GM19438 (cell line): ENCODE measurements around the gene THADA.
"Not testable (repeated sequence)": the region's sequence is repeated elsewhere in the genome, so short reads cannot be mapped to it uniquely, and the experiment has no call there.

Source experiments
- ATAC-seq: cut with Tn5 transposase; IDR thresholded peaks from one replicate; pipeline ENCODE4 v1.9.1; 2021; ENCODE audit warnings: low read depth; ENCODE audit not compliant: unreplicated experiment

THADA gene

GRCh38 chr2:43292297-43292696, 303.5 kb downstream of the THADA start:
- no peak for ATAC-seq

DNA sequence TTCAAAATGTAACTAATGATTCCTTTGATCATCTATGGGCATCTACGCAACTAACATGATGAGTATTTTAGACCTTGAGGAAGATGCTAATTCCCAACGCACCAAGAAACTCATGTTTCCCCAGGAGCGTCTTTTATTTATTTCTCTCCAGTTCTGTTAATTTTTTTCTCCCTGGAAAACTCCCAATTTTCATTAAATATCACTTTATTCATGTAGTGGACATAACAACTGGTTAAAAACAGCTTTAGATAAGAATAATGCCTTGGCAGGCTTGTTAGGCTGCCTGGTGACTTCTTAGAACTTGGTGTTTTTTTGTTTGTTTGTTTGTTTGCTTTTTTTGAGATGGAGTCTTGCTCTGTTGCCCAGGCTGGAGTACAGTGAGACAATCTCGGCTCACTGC, 306.5 kb downstream of the THADA start:
- ATAC-seq = no peak

- no peak for ATAC-seq
Observed at GRCh38 chr2:43288417-43289305, 307.2 kb downstream of the THADA start.

DNA sequence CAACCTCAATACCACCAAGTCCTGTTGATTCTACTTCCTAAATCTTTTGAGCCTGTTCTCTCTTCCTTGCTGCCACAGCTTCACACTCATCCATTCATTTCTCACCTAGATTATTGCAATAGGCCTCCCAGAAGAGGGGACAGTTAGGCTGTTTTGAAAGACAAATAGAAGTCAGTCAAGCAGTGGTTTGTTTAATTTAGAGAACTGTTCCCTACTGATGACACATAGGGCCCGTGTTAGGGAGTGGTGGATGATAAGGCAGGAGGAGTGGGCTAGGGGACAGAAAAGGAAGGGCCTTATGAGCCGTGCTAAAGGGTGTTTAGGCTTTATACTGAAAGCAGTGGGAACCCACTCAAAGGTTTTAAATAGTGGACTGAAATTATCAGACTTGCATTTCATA, 309.9 kb downstream of the THADA start:
- no peak for ATAC-seq

DNA sequence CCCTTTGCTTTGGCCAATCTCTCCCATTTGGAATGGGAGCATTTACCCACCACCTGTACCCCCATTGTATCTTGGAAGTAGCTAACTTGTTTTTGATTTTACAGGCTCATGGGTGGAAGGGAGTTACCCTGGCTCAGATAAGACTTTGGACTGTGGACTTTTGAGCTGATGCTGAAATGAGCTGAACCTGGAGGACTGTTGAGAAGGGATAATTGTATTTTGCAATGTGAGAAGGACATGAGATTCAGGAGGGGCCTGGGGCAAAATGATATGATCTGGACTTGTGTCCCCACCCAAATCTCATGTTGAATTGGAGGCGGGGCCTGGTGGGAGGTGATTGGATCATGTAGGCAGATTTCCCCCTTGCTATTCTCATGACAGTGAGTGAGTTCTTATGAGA, 310.9 kb downstream of the THADA start:
- ATAC-seq = no peak

GRCh38 chr2:43284347-43284746, 311.5 kb downstream of the THADA start:
- not testable (repeated sequence) for ATAC-seq

GRCh38 chr2:43280994-43281393, 314.8 kb downstream of the THADA start:
- no peak for ATAC-seq

GRCh38 chr2:43279317-43279840, 316.5 kb downstream of the THADA start:
- no peak for ATAC-seq

DNA sequence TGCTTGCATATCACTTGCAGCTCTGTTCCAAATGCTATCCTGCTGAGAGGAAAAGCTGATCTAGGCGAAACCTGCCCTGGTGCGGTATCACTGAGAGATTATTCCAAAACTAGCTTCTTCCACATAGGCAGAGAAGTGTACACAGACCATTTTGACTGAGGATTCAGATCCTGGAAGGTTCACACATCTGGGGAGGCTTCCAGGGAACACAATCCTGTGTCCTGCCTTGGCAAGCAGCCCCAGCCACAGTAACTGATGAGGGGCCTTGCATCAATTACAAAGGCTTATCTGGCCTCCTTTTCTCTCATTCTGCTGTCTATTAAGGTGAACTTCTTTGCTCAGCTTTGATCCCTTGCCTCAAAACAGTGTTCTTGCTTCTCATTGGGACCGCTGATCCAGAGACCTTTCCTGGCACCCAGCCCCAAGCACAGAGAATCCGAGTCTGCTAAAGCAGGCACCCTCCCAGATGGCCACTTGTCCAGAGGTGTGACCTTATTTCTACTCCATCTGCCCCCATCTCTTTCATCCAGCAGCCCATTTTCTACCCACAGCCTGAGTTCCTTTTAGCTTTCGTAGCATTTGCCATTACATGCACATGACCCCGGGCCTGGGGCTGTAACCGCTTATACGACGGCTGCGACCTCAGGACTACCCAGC, 317.1 kb downstream of the THADA start:
- no peak for ATAC-seq

DNA sequence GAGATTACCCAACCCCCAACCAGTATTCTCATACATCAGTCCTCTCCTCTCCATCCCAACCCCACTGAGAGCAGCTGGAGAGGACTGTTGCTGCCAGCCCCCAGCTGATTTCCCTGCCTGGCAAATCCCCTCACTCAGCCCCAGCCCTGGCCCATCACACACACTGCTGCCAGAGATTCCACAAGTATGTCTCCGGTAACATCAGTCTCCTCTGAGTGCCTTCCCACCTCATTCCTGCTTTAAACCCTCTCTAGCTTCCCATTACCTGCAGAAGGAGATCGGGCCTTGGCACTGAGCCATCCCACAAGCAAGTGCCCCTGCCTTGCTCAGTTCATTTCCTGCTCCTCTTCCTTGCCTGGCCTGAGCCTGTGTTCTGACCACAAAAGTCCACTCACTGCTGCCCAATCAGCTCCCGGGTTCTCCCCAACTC, 318.9 kb downstream of the THADA start:
- no peak for ATAC-seq

DNA sequence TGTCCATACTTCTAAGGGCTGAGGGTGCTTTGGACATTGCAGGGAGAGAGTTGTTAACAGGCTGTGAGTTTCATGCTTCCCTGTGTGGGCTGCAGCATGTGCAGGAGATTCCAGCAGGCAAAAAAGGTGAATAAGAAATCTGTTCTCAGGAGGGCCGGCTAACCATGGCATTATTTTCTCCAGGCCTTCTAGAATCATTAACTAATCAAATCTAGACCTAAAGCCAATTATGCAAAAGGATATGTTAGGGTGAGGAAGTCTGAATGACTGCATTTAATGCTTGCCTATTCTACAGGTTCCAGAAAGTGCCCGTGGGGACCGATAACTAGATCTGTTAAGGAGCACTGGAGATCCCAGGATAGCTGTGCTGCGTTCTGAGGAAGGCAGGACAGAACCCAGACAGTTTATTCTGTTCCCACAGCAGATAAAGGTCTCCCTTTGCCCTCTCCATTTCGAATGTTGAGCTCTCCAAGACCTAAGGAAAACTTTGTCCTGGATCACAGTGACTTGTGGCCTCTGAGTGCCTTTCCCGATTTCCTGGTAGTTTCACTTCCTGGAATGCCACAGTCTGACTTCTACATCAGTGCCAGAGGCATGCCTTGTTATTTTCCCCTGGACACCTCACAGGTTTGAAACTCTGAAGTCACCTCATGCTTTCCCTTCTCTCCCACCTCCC, 319.4 kb downstream of the THADA start:
- no peak for ATAC-seq

DNA sequence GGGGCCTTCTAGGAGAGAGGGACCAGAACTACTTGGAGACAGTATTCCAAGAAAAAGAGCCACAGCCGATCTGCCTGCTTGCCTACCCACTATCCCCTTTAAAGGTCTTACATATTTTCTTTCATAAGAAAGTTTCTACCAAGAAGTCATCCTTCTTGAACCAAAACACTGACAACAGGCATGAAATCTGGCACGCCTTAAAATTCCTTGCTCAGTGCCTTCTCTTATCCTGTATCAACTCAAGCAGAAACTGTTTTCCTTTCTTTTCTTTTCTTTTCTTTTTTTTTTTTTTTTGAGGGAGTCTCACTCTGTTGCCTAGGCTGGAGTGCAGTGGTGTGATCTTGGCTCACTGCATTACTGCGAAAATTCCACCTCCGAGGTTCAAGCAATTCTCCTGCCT, 321.1 kb downstream of the THADA start:
- no peak for ATAC-seq

DNA sequence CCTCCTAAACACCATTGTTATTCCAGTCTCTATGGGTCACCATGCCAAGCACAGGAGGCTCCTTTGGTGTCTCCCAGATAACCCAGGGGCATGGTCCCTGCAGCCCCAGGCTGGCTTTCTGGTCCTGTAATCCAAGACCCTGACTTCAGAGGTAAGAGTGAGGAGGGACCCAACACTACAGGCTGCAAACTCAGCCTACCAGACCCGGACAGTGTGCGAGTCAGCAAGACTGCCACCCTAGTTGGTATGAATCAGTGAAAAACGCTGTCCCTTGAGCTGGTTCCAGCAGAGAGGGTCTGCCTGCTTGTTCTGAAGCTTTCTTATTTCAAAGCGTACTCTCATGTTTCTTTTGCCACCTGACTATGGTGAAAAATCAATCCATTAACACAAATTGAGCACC, 321.8 kb downstream of the THADA start:
- ATAC-seq = no peak

DNA sequence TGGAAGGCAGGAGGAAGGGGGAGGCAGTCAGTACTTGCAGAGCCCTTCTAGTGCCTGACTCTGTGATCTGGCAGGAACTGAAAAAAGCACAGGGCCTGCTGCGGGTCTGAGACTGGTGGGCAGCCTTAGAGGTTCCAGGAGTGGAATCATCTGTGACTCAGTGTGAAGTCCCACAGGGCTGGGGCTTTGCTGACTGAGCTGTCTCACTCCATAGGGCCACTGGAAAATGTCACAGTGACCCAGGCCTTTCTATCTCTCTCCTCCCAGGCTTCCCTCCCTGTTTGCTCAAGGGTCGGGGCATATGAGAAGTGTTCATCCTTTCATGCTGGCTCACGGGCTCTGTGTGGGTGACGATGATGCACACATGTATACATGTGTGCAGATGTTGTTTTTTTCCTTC, 322.3 kb downstream of the THADA start:
- ATAC-seq = no peak

DNA sequence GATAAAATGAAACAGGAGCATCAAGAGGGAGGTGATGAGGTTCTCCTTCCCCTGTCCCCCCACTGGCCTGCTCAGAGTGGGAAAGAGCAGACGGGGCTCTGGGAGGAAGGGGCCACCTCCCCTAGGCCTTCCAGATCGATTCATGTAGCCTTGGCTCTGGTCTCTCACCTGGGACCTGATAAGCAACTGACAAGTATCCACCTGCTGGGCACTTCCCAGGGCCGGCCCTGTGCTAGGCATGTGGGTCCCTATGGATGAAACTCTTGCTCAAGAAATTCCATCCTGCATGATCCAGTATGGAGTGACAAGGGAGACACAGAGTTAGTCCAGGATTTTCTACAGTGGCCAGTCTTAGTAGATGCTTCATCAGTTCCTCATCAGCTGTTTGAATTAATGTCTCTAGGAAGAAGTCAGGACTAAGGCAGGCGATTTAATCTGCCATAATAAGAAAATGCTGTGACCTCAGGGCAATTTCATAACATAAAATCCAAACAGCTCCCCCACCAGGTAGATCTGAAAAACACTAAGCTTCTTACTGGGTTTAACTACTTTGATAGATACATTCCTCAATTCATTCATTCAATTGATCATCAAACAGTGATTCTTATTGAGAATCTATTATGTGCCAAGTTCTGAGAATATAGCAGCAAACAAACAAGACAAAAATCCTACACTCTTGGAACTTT, 324.8 kb downstream of the THADA start:
- ATAC-seq = no peak

DNA sequence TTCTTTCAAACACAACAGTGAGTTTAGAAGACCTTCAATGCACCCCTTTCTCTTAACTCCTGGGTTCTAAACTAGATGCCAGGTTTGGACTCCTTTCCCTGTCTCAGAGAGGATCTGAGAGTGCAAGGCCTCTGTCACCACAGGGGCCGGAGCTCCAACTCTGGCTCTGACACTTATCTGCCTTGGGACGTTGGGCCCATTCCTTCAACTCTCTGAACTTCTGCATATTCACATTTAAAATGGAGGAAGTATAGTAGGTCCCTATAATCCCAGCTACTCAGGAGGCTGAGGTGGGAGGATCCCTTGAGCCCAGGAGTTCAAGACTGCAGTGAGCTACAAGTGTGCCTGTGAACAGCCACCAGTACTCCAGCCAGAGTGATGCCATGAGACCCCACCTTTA, 325.4 kb downstream of the THADA start:
- no peak for ATAC-seq

GRCh38 chr2:43269706-43270105, 326.1 kb downstream of the THADA start:
- ATAC-seq = no peak

- no peak for ATAC-seq
Observed at GRCh38 chr2:43269074-43269572, 326.7 kb downstream of the THADA start.

- no peak for ATAC-seq
Observed at GRCh38 chr2:43268066-43268953, 327.5 kb downstream of the THADA start.
